Thoracic aorta (tissue), 2 donors: Measurements from ENCODE around the gene GRAMD2A. TPM values are rescaled to one million over a fixed set of nuclear protein-coding genes. Genes with fewer than 3 reads are reported as not detected.

Experiments used
- ATAC-seq: fragments of 150-250 bp; one replicate; pipeline ENCODE4 v1.8.0; 2017; ENCODE audit warnings: low read depth; ENCODE audit not compliant: insufficient number of reproducible peaks, low FRiP score
- DNase-seq: peaks from one replicate; pipeline ENCODE4 v3.0.0-alpha.2; 2020; ENCODE audit warnings: low spot score
- H3K27ac ChIP-seq, 2 donors: fragments of 200-600 bp; sonication (generic); 1 replicate in 1 of 2; 2 replicates in 1 of 2; pipeline ENCODE4 v1.5.1; 2016; ENCODE audit warnings: mild to moderate bottlenecking in 2 of 2, moderate library complexity in 2 of 2
- H3K27me3 ChIP-seq: fragments of 200-600 bp; sonication (generic); replicated peaks from 2 replicates; pipeline ENCODE4 v1.6.0; 2016; ENCODE audit warnings: mild to moderate bottlenecking; ENCODE audit not compliant: insufficient read depth
- H3K36me3 ChIP-seq: fragments of 200-600 bp; sonication (generic); one replicate; pipeline ENCODE4 v1.5.1; 2016
- H3K4me1 ChIP-seq, 2 donors: fragments of 200-600 bp; sonication (generic); 1 replicate in 1 of 2; 2 replicates in 1 of 2; pipeline versions ENCODE4 v1.5.1 to v1.6.0; 2016; ENCODE audit warnings: low read depth in 2 of 2, mild to moderate bottlenecking in 1 of 2; ENCODE audit not compliant: control insufficient read depth in 1 of 2
- H3K4me3 ChIP-seq: fragments of 200-600 bp; sonication (generic); 2 replicates; pipeline ENCODE4 v1.5.1; 2016; ENCODE audit warnings: mild to moderate bottlenecking
- H3K9me3 ChIP-seq: fragments of 200-600 bp; sonication (generic); 2 replicates; pipeline ENCODE4 v1.5.1; 2016
- total RNA-seq, 2 donors: library from RNA; depleted of rRNA; stranded (reverse); fragments of >200 nt; gene quantifications; one replicate each; pipeline versions ENCODE4 v1.1.0 to v1.2.3, GENCODE V29; 2016
- TF ChIP-seq, protein P1 (sequence below): fragments of 200-600 bp; sonication (generic); IDR thresholded peaks from one replicate; pipeline ENCODE4 v1.5.1; 2019; ENCODE audit warnings: antibody characterized with exemption

GRAMD2A gene
- total RNA-seq, 2 donors from 2014 or later: 0.85 TPM; not detected in 1

DNA sequence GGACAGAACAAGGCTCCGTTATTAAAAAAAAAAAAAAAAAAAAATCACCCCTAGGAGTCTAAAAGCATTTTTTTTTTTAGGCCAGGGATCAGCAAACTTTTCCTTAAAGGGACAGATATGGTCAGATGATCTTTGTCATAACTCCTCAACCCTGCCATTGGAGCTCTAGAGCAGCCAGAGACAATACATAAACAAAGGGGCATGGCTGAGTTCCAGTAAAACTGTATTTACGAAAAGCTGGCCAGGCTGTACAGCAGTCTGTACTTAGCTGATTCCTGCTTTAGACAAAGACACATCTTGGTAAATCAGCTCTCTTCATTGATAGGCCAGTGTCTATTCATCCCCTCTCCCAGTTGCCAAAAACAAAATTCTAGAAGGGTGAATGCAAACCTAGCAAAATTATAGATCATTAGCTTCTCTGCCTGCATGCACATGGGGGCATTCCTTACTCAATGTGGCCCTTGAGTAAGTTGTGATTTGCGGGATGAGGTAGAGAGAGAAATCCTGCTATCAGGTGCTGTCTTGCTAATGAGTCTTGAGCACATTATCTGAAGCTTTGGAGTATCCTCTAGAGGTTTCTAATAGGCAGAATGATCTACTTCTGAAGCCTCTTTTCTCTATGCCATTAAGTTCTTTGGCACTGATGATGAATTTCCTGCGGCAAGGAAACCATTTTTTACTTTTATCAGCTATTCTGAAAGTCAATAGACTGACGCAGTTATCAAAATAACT is 44.2 kb downstream of the GRAMD2A start:
- H3K36me3 ChIP-seq: no peaks in the 10 kb centered on the region
- no peaks in the 10 kb centered on the region for H3K9me3 ChIP-seq
- TF ChIP-seq, protein P1, sequence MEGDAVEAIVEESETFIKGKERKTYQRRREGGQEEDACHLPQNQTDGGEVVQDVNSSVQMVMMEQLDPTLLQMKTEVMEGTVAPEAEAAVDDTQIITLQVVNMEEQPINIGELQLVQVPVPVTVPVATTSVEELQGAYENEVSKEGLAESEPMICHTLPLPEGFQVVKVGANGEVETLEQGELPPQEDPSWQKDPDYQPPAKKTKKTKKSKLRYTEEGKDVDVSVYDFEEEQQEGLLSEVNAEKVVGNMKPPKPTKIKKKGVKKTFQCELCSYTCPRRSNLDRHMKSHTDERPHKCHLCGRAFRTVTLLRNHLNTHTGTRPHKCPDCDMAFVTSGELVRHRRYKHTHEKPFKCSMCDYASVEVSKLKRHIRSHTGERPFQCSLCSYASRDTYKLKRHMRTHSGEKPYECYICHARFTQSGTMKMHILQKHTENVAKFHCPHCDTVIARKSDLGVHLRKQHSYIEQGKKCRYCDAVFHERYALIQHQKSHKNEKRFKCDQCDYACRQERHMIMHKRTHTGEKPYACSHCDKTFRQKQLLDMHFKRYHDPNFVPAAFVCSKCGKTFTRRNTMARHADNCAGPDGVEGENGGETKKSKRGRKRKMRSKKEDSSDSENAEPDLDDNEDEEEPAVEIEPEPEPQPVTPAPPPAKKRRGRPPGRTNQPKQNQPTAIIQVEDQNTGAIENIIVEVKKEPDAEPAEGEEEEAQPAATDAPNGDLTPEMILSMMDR: no peak
- ATAC-seq (no peak), DNase-seq (no peak)
- H3K27ac ChIP-seq: peak overlapping the region in 1 of 2 donors; percentile 50
- H3K27me3 ChIP-seq: no peaks in the 10 kb centered on the region
- peaks cover 0 to 24% of the 10 kb centered on the region in 2 donors for H3K4me1 ChIP-seq
- no peak overlapping the region for H3K4me3 ChIP-seq

GRCh38 chr15:72147418-72147817 is 50.2 kb downstream of the GRAMD2A start:
- Histone ChIP-seq H3K9me3 (no peaks in the 10 kb centered on the region), H3K4me1 (no peaks in the 10 kb centered on the region), H3K27me3 (no peaks in the 10 kb centered on the region), H3K4me3 (no peak overlapping the region), H3K36me3 (no peaks in the 10 kb centered on the region), H3K27ac (no peak overlapping the region)
- TF ChIP-seq, protein P1: no peak
- DNase-seq (no peak), ATAC-seq (no peak)

DNA sequence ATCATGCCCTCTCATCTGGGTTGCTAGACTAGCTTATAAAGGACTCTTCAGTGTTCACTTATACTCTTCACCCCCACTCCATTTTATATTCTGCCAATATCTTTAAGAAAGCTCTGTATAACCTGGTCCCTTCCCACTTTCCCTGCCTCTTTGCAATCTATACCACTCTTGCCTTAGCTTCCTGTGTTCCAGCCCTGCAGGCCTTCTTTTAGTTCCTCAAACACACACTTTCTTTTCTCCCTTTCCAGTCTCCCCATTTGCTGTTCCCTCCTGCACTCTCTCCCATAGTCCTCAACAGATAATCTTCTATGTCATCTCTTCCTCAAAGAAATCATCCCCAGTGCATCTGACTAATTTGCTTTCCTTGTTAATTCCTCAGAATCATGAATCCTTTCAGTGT is 50.7 kb downstream of the GRAMD2A start:
- no peak overlapping the region for H3K27ac ChIP-seq
- no peak for ATAC-seq
- no peaks in the 10 kb centered on the region for H3K27me3 ChIP-seq
- no peaks in the 10 kb centered on the region for H3K36me3 ChIP-seq
- no peak for DNase-seq
- TF ChIP-seq, protein P1: no peak
- H3K4me1 ChIP-seq: no peaks in the 10 kb centered on the region
- H3K9me3 ChIP-seq: no peaks in the 10 kb centered on the region
- no peak overlapping the region for H3K4me3 ChIP-seq

DNA sequence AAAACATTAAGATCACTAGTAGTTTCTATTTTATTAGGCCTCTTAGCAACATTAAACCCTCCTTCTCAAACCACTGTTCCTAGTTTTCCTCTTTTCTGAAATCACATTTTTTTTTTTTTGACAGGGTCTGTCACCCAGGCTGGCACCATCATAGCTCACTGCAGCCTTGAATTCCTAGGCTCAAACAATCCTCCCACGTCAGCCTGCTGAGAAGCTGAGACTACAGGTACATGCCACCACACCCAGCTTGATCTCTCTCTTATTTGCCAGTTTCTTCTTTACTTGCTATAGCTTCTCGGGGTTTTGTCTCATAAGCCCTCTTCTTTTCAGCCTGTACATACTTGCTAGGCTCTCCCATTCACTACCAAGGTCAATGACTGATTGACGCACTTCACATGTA is 51.4 kb downstream of the GRAMD2A start:
- ATAC-seq (no peak), DNase-seq (no peak)
- Histone ChIP-seq H3K9me3 (no peaks in the 10 kb centered on the region), H3K27ac (no peak overlapping the region), H3K4me1 (no peaks in the 10 kb centered on the region), H3K4me3 (no peak overlapping the region), H3K27me3 (no peaks in the 10 kb centered on the region), H3K36me3 (no peaks in the 10 kb centered on the region)
- TF ChIP-seq, protein P1: no peak

DNA sequence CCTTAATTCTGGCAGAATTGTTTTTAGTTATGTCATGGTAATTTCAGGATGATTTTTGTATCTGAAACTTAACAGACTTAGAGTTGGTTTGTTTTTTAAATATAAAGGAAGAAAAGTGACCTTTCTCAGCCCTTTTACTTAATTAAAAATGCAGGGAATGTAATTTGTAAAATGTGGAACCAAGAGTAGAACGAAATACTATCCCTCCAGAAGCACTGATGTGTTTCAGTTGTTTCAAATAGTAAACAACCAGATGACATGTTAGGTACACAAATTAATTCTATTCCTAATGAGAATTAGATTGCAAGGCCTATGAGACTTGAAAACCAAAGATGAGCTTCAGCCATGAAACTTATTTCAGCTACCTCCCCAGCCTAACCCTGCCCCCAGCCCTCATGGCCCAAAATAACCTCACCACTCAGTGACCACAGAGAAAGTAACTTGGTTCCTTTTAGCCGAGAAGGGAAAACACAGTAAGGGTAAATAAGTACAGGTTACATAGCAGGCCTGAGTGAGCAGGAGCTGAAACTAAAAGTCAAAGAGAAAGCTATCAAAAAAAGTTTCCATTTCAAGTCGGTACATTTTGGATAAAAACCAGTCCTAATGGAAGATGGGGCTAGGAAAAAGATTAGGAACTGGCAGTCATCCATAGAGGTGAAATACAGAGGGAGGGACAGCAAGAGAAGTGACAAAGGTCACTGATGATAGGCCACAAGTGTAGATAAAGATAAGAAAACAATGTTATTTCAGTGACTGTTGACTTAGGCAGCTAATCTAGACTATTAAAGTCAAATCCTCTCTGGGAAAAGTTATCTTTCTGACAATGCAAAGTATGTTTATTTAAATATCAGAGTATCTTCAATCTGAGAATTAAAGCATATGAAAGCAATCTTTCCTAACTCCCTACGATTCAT is 56.2 kb downstream of the GRAMD2A start:
- TF ChIP-seq, protein P1: no peak
- Histone ChIP-seq H3K4me3 (no peak overlapping the region), H3K27me3 (no peaks in the 10 kb centered on the region), H3K4me1 (no peaks in the 10 kb centered on the region), H3K27ac (no peak overlapping the region), H3K9me3 (no peaks in the 10 kb centered on the region), H3K36me3 (no peaks in the 10 kb centered on the region)
- DNase-seq: no peak
- no peak for ATAC-seq
